HK-2 (cell line): ENCODE data around the gene KPNA4.
"Not testable (repeated sequence)": the region's sequence is repeated elsewhere in the genome, so short reads cannot be mapped to it uniquely, and the experiment has no call there.

Experiments
- DNase-seq: peaks from one replicate; pipeline ENCODE4 v3.0.0-alpha.2; 2018; ENCODE audit not compliant: unreplicated experiment

KPNA4 gene

GRCh38 chr3:160565442-160566403 lies at the start of gene KPNA4:
Gene KPNA4 (minus strand): TSS chr3:160565571. CDS start chr3:160565282, 289 bp downstream.
- peak; percentile 99 for DNase-seq

- no peak for DNase-seq
Observed at GRCh38 chr3:160613661-160614060, 48.3 kb upstream of the KPNA4 start.

- DNase-seq, result no peak
Observed at GRCh38 chr3:160612386-160613075, 47.2 kb upstream of the KPNA4 start.

GRCh38 chr3:160611141-160611540 lies 45.8 kb upstream of the KPNA4 start:
- DNase-seq, result no peak

GRCh38 chr3:160608870-160609269 lies 43.5 kb upstream of the KPNA4 start:
- no peak for DNase-seq

GRCh38 chr3:160607826-160608225 lies 42.5 kb upstream of the KPNA4 start:
- no peak for DNase-seq

- no peak for DNase-seq
Observed at GRCh38 chr3:160605315-160605714, 39.9 kb upstream of the KPNA4 start.

- not testable (repeated sequence) for DNase-seq
Observed at GRCh38 chr3:160603845-160604244, 38.5 kb upstream of the KPNA4 start.

GRCh38 chr3:160602259-160602658 lies 36.9 kb upstream of the KPNA4 start:
- DNase-seq, result no peak

GRCh38 chr3:160601288-160601687 lies 35.9 kb upstream of the KPNA4 start:
- no peak for DNase-seq

- DNase-seq, result no peak
Observed at GRCh38 chr3:160598865-160599264, 33.5 kb upstream of the KPNA4 start.

GRCh38 chr3:160588023-160588422 lies 22.7 kb upstream of the KPNA4 start:
- no peak for DNase-seq

GRCh38 chr3:160587105-160587504 lies 21.7 kb upstream of the KPNA4 start:
- no peak for DNase-seq

- no peak for DNase-seq
Observed at GRCh38 chr3:160586679-160587078, 21.3 kb upstream of the KPNA4 start.

GRCh38 chr3:160583451-160583850 lies 18.1 kb upstream of the KPNA4 start:
- no peak for DNase-seq

- DNase-seq, result no peak
Observed at GRCh38 chr3:160580938-160581337, 15.6 kb upstream of the KPNA4 start.

- DNase-seq, result no peak
Observed at GRCh38 chr3:160577556-160578195, 12.3 kb upstream of the KPNA4 start.

GRCh38 chr3:160577093-160577492 lies 11.7 kb upstream of the KPNA4 start:
- DNase-seq, result no peak

GRCh38 chr3:160576621-160577020 lies 11.2 kb upstream of the KPNA4 start:
- DNase-seq, result no peak

GRCh38 chr3:160575589-160575988 lies 10.2 kb upstream of the KPNA4 start:
- DNase-seq, result no peak

- no peak for DNase-seq
Observed at GRCh38 chr3:160574636-160575035, 9.3 kb upstream of the KPNA4 start.

- not testable (repeated sequence) for DNase-seq
Observed at GRCh38 chr3:160573955-160574525, 8.7 kb upstream of the KPNA4 start.
